RWPE2 (cell line): ENCODE results near the gene HBB.

Experiments used
- ATAC-seq: fragments of 200-7000 bp; cut with Tn5 transposase; 3 replicates; pipeline ENCODE4 v1.9.1; 2021; ENCODE audit warnings: low read depth
- DNase-seq: peaks from one replicate; pipeline ENCODE4 v3.0.0-alpha.2; 2020; ENCODE audit warnings: low spot score
- H3K27ac ChIP-seq: fragments of 450-650 bp; 2 replicates; pipeline ENCODE4 v1.5.1; 2017; ENCODE audit warnings: mild to moderate bottlenecking; ENCODE audit not compliant: poor library complexity, severe bottlenecking
- H3K27me3 ChIP-seq: fragments of 250-450 bp; sonication (Bioruptor Pico); 2 replicates; pipeline ENCODE4 v1.5.1; 2021; ENCODE audit warnings: mild to moderate bottlenecking, moderate library complexity; ENCODE audit not compliant: insufficient read depth, poor library complexity, severe bottlenecking
- H3K36me3 ChIP-seq: fragments of 250-450 bp; sonication (Bioruptor Pico); 2 replicates; pipeline ENCODE4 v1.5.1; 2020; ENCODE audit warnings: low read depth, mild to moderate bottlenecking, moderate library complexity
- H3K4me1 ChIP-seq: fragments of 250-450 bp; sonication (Bioruptor Pico); 2 replicates; pipeline ENCODE4 v1.5.1; 2021; ENCODE audit warnings: mild to moderate bottlenecking, moderate library complexity; ENCODE audit not compliant: insufficient read depth, poor library complexity, severe bottlenecking
- H3K4me3 ChIP-seq: fragments of 250-450 bp; sonication (Bioruptor Pico); 2 replicates; pipeline ENCODE4 v1.5.1; 2021; ENCODE audit warnings: mild to moderate bottlenecking, moderate library complexity; ENCODE audit not compliant: severe bottlenecking
- H3K9me3 ChIP-seq: fragments of 250-450 bp; sonication (Bioruptor Pico); 2 replicates; pipeline ENCODE4 v1.5.1; 2021; ENCODE audit warnings: mild to moderate bottlenecking, moderate library complexity; ENCODE audit not compliant: severe bottlenecking
- TF ChIP-seq, protein P1 (sequence below): fragments of 450-650 bp; IDR thresholded peaks from one replicate; pipeline ENCODE4 v1.5.1; 2017; ENCODE audit warnings: mild to moderate bottlenecking, moderate library complexity; ENCODE audit not compliant: poor library complexity, severe bottlenecking

HBB gene

DNA sequence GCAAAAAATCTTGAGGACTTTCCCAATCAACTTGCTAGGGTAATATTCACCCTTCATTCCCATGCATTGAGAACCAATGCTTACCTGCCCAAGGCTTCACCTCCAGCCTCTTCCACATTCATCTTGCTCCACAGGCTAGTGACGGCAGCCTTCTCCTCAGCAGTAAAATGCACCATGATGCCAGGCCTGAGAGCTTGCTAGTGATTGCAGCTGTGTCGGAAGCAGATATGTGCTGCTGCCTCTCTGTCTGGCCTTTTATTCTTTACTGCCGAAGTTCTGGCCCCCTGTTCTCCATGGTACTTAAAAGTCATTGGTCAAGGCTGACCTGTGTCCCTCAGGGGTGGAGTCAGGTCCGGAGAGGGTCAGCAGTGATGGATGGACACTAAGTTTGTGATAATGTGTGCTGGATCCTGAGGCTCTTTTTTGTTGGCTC, 42.9 kb upstream of the HBB start, which contains the start of gene HBE1:
Gene HBE1 (minus strand): TSS at position 231 of the 433 bp plus-strand sequence. CDS start 55 bp downstream, at position 176.
- Histone ChIP-seq H3K4me3 (no peak within 1 kb of the TSS), H3K27ac (no peak within 1 kb of the TSS), H3K4me1 (peaks cover 7% of the 10 kb centered on the region), H3K36me3 (no peaks in the 10 kb centered on the region), H3K9me3 (no peaks in the 10 kb centered on the region), H3K27me3 (no peaks in the 10 kb centered on the region)
- TF ChIP-seq, protein P1, sequence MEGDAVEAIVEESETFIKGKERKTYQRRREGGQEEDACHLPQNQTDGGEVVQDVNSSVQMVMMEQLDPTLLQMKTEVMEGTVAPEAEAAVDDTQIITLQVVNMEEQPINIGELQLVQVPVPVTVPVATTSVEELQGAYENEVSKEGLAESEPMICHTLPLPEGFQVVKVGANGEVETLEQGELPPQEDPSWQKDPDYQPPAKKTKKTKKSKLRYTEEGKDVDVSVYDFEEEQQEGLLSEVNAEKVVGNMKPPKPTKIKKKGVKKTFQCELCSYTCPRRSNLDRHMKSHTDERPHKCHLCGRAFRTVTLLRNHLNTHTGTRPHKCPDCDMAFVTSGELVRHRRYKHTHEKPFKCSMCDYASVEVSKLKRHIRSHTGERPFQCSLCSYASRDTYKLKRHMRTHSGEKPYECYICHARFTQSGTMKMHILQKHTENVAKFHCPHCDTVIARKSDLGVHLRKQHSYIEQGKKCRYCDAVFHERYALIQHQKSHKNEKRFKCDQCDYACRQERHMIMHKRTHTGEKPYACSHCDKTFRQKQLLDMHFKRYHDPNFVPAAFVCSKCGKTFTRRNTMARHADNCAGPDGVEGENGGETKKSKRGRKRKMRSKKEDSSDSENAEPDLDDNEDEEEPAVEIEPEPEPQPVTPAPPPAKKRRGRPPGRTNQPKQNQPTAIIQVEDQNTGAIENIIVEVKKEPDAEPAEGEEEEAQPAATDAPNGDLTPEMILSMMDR, result no peak
- DNase-seq, result no peak
- ATAC-seq, result no peak

DNA sequence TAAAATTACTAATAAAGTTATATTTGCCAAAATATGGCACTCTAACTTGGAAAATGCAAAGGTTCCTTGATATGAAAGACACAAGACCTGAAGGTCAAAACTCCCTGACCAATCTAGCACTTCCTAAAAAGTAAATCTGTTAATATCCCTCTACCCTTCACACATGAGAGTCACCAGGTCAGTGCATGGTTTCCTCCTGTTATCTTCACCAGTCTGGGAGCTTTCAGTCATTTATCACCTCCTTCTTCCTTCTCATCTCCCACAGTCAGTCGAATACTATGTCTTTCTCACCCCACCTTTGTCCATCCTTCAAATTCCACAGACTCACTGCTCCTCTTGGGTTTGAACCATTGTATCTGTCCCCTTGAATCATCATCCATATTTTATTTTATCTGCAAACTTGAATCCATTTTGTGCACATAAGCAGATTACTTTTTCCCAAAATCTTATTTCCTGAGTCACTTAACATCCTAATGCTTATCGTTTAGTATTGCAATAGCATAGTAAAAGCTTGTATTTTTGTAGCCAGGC, 40.2 kb upstream of the HBB start:
- Histone ChIP-seq H3K4me1 (no peaks in the 10 kb centered on the region), H3K4me3 (no peak overlapping the region), H3K27ac (no peak overlapping the region), H3K9me3 (no peaks in the 10 kb centered on the region), H3K27me3 (no peaks in the 10 kb centered on the region), H3K36me3 (no peaks in the 10 kb centered on the region)
- DNase-seq (no peak), ATAC-seq (no peak)
- TF ChIP-seq, protein P1, result no peak

DNA sequence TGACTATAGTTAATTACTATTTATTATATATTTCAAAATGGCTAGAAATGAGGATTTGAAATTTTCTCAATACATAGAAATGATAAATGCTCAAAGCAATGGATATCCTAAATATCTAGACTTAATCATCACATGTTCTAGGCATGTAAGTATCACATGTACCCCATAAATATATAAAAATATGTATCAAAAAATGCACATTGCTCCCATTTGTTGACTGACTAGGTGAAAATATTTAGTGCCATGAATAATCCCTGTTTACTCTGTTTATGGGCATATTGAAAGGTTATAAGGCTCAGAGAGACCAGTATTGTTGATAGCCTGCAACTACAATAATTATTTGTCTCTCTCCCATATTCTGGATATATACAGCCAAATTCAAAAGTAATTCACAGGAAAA, 39.7 kb upstream of the HBB start:
- H3K4me1 ChIP-seq, result no peaks in the 10 kb centered on the region
- TF ChIP-seq, protein P1, result no peak
- no peaks in the 10 kb centered on the region for H3K36me3 ChIP-seq
- H3K4me3 ChIP-seq, result no peak overlapping the region
- no peak overlapping the region for H3K27ac ChIP-seq
- H3K9me3 ChIP-seq, result no peaks in the 10 kb centered on the region
- ATAC-seq, result no peak
- DNase-seq, result no peak
- no peaks in the 10 kb centered on the region for H3K27me3 ChIP-seq

DNA sequence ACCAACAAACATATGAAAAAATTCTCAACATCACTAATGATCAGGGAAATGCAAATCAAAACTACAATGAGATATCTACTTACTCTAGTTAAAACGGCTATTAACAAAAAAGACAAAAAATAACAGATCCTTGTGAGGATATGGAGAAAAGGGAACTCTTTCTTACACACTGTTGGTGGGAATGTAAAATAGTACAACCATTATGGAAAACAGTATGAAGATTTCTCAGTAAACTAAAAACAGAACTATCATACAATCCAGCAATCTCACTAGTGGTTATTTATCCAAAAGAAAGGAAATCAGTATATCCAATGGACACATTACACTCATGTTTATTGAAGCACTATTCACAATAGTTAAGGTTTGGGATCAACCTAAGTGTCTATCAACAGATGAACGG, 39.0 kb upstream of the HBB start:
- no peaks in the 10 kb centered on the region for H3K36me3 ChIP-seq
- no peaks in the 10 kb centered on the region for H3K9me3 ChIP-seq
- H3K27ac ChIP-seq, result no peak overlapping the region
- H3K4me1 ChIP-seq, result no peaks in the 10 kb centered on the region
- no peak for DNase-seq
- no peak for ATAC-seq
- TF ChIP-seq, protein P1, result no peak
- no peak overlapping the region for H3K4me3 ChIP-seq
- H3K27me3 ChIP-seq, result no peaks in the 10 kb centered on the region

DNA sequence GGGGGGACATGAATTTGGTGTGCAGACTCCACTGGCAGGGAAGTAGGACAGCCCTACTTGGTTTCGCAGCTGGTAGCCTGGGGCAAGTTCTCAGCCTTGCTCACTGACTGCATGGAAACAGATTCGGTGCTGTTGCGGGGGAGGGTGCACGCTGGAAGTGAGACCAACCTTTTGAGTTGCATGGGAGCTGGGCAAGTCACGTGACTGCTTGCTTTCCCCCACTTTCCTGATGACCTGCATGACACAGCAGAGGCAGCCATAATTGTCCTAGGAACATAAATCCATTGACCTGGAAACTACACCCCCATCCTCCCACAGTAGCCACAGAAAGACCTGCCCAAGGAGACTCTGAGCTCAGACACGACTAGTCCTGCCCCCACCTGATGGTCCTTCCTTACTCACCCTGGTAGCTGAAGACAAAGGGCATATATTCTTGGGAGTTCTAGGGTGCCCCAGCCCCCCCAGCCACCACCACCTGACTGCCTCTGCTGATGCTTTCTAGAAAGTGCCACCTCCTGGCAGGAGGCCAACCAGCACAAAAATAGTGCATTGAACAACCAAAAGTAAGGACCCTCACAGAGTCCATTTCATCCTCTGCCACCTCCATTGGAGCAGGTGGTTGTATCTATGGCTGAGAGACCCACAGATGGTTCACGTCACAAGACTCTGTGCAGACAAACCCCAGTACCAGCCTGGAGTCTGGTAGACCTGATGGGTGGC, 31.8 kb upstream of the HBB start:
- Histone ChIP-seq H3K4me1 (no peaks in the 10 kb centered on the region), H3K9me3 (no peaks in the 10 kb centered on the region), H3K27ac (no peak overlapping the region), H3K27me3 (no peaks in the 10 kb centered on the region), H3K4me3 (no peak overlapping the region), H3K36me3 (no peaks in the 10 kb centered on the region)
- ATAC-seq (no peak), DNase-seq (no peak)
- TF ChIP-seq, protein P1, result no peak
